SU-DHL-6 (cell line): Measurements from ENCODE around the gene FAM228B.

ENCODE experiments used
- H2AFZ ChIP-seq: fragments of 200-600 bp; sonication (generic); 2 replicates; pipeline ENCODE4 v1.6.1; 2014; ENCODE audit warnings: low read depth, mild to moderate bottlenecking, moderate library complexity, mixed read lengths, antibody characterized with exemption, low read length; ENCODE audit not compliant: severe bottlenecking
- H3F3A ChIP-seq: fragments of 200-600 bp; shearing (Covaris generic); 2 replicates; pipeline ENCODE4 v1.6.0; 2016; ENCODE audit warnings: antibody characterized with exemption, mild to moderate bottlenecking; ENCODE audit not compliant: insufficient read depth
- H3K27ac ChIP-seq: fragments of 200-600 bp; sonication (generic); 2 replicates; pipeline ENCODE4 v1.5.1; 2016; ENCODE audit warnings: low read depth, mild to moderate bottlenecking, low read length, moderate library complexity, mixed read lengths
- H3K27me3 ChIP-seq: fragments of 200-600 bp; sonication (generic), shearing (Covaris generic); 2 replicates; pipeline ENCODE4 v1.6.0; 2014; ENCODE audit warnings: mild to moderate bottlenecking, low read length
- H3K36me3 ChIP-seq: fragments of 200-600 bp; sonication (generic); 2 replicates; pipeline ENCODE4 v1.6.1; 2014; ENCODE audit warnings: mild to moderate bottlenecking, low read length, mixed read lengths
- H3K4me2 ChIP-seq: fragments of 300-600, 200-600 bp; shearing (Covaris generic), sonication (generic); 2 replicates; pipeline ENCODE4 v1.6.0; 2014; ENCODE audit warnings: low read length, low read depth, mild to moderate bottlenecking; ENCODE audit not compliant: poor library complexity, severe bottlenecking
- H3K4me3 ChIP-seq: fragments of 200-600 bp; sonication (generic); 2 replicates; pipeline ENCODE4 v1.5.1; 2014; ENCODE audit warnings: antibody characterized with exemption, low read length, mild to moderate bottlenecking, mixed read lengths; ENCODE audit not compliant: insufficient read depth, poor library complexity, severe bottlenecking
- H3K79me2 ChIP-seq: fragments of 200-600 bp; sonication (generic); 2 replicates; pipeline ENCODE4 v1.6.1; 2014; ENCODE audit warnings: mild to moderate bottlenecking, low read length, moderate library complexity; ENCODE audit not compliant: insufficient read depth
- H3K9ac ChIP-seq: fragments of 200-600 bp; sonication (generic); 2 replicates; pipeline ENCODE4 v1.7.0; 2014; ENCODE audit warnings: mild to moderate bottlenecking, low read length
- H3K9me2 ChIP-seq: fragments of 200-600 bp; sonication (generic); replicated peaks from 2 replicates; pipeline ENCODE4 v1.6.1; 2014; ENCODE audit warnings: low read length; ENCODE audit not compliant: insufficient read depth
- H3K9me3 ChIP-seq: fragments of 200-600 bp; sonication (generic); 2 replicates; pipeline ENCODE4 v1.6.1; 2014; ENCODE audit warnings: low read length, mixed read lengths; ENCODE audit not compliant: insufficient read depth
- H4K20me1 ChIP-seq: fragments of 200-600 bp; sonication (generic); 2 replicates; pipeline ENCODE4 v1.6.1; 2014; ENCODE audit warnings: low read depth, mild to moderate bottlenecking, antibody characterized with exemption, low read length, moderate library complexity, mixed read lengths
- CTCF ChIP-seq: fragments of 200-600 bp; sonication (generic); IDR thresholded peaks from one replicate; pipeline ENCODE4 v1.5.1; 2017; ENCODE audit warnings: antibody characterized with exemption, mild to moderate bottlenecking, low read length, moderate library complexity; ENCODE audit not compliant: insufficient read depth, poor library complexity, severe bottlenecking
- EZH2phosphoT487 ChIP-seq: fragments of 200-600 bp; sonication (generic), shearing (Covaris generic); conservative IDR thresholded peaks from 2 replicates; pipeline ENCODE4 v1.6.1; 2018; ENCODE audit warnings: mild to moderate bottlenecking, antibody characterized with exemption, low read length, moderate library complexity, mixed read lengths

Gene FAM228B

GRCh38 chr2:24101992-24102391, 21.3 kb upstream of the FAM228B start:
- Histone ChIP-seq H3F3A (no peaks in the 10 kb centered on the region), H3K79me2 (no peaks in the 10 kb centered on the region), H2AFZ (no peak overlapping the region), H3K4me2 (no peak overlapping the region), H4K20me1 (no peaks in the 10 kb centered on the region), H3K27me3 (no peaks in the 10 kb centered on the region), H3K9me2 (no peaks in the 10 kb centered on the region), H3K27ac (no peak overlapping the region), H3K4me3 (no peak overlapping the region), H3K9ac (no peak overlapping the region), H3K9me3 (no peaks in the 10 kb centered on the region), H3K36me3 (no peaks in the 10 kb centered on the region)
- TF ChIP-seq CTCF (no peak), EZH2phosphoT487 (no peak)

- H3K9me2 ChIP-seq: no peaks in the 10 kb centered on the region
- no peaks in the 10 kb centered on the region for H4K20me1 ChIP-seq
- H3F3A ChIP-seq: no peaks in the 10 kb centered on the region
- no peaks in the 10 kb centered on the region for H3K79me2 ChIP-seq
- no peaks in the 10 kb centered on the region for H3K27me3 ChIP-seq
- H3K27ac ChIP-seq: no peak overlapping the region
- no peak overlapping the region for H3K4me3 ChIP-seq
- TF ChIP-seq CTCF (no peak), EZH2phosphoT487 (no peak)
- no peak overlapping the region for H3K4me2 ChIP-seq
- H2AFZ ChIP-seq: no peak overlapping the region
- no peaks in the 10 kb centered on the region for H3K9me3 ChIP-seq
- H3K9ac ChIP-seq: no peak overlapping the region
- no peaks in the 10 kb centered on the region for H3K36me3 ChIP-seq
Observed at GRCh38 chr2:24102677-24103076, 20.6 kb upstream of the FAM228B start.

GRCh38 chr2:24104110-24104650, 19.1 kb upstream of the FAM228B start:
- no peaks in the 10 kb centered on the region for H4K20me1 ChIP-seq
- H3K4me2 ChIP-seq: no peak overlapping the region
- no peak overlapping the region for H3K27ac ChIP-seq
- H3K79me2 ChIP-seq: no peaks in the 10 kb centered on the region
- no peaks in the 10 kb centered on the region for H3K9me2 ChIP-seq
- no peaks in the 10 kb centered on the region for H3F3A ChIP-seq
- no peak overlapping the region for H3K4me3 ChIP-seq
- H2AFZ ChIP-seq: no peak overlapping the region
- no peaks in the 10 kb centered on the region for H3K36me3 ChIP-seq
- no peak overlapping the region for H3K9ac ChIP-seq
- no peak for TF ChIP-seq EZH2phosphoT487
- no peak for TF ChIP-seq CTCF
- H3K27me3 ChIP-seq: no peaks in the 10 kb centered on the region
- no peaks in the 10 kb centered on the region for H3K9me3 ChIP-seq
